DMS53 treated with DMSO at 0.1 percent for 48 hours (cell line): ENCODE results near the gene RNF157.

ENCODE experiments used
- DNase-seq: peaks from one replicate; lab custom pipeline; 2025; ENCODE audit not compliant: unreplicated experiment; lab: John Stamatoyannopoulos, UW

Gene RNF157

DNA sequence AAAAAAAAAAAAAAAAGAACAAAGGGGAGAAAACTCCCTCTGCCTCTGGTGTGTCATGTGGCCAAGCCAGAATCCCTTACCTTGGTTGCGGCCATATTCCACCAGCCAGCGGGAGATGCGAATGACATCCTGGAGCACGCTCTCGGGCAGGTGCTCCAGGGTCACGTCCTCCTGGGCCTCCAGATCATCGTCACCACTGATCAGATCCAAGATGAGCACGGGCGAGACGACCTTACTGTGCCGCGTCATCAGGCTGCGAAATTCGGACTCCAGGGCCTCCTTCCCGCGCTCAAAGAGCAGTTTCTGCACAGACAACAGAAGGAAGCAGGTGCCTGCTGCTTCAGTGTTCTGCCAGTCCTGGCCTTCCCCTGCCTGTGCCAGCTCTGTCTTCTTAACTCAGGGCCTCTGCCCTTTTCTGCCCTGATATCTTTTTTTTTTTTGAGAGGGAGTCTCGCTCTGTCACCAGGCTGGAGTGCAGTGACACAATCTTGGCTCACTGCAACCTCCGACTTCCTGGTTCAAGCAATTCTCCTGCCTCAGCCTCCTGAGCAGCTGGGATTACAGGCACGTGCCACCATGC is 142.5 kb downstream of the RNF157 start:
- DNase-seq, result no peak

DNA sequence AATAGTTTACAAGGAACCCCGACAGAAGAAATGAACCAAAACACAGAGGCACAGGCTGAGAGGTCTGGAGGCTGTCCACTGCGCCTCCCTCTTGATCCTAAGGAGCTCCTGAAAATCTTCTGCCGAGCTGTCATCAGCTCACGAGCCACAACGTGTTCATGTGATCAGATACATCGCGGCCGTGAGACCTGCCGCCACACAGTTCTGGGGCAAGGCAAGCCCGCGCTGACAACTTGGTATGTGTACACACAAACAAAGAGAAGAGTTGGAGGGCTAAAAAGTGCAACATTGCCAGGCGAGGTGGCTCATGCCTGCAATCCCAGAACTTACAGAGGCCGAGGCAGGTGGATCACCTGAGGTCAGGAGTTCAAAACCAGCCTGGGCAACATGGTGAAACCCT is 144.3 kb downstream of the RNF157 start:
- no peak for DNase-seq

DNA sequence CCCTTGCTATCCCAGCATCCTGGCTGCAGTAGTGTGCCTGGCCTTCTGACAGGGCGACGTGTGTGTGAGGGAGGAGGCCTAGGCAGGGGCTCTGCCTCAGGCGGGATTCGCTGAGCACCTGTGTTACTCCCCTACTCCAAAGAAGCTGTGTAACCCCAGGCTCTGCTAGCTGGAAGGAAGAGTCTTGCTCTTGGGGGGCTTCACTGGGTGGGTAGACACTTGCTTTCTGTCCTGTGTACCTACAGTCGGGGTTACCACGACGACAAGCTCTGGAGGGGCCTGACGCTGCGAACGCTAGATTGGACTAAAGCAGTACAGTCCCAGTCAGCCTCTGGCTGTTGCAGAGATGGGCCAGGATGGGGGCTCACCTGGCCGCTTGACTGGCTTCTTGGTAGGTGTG is 146.2 kb downstream of the RNF157 start:
- DNase-seq, result no peak

DNA sequence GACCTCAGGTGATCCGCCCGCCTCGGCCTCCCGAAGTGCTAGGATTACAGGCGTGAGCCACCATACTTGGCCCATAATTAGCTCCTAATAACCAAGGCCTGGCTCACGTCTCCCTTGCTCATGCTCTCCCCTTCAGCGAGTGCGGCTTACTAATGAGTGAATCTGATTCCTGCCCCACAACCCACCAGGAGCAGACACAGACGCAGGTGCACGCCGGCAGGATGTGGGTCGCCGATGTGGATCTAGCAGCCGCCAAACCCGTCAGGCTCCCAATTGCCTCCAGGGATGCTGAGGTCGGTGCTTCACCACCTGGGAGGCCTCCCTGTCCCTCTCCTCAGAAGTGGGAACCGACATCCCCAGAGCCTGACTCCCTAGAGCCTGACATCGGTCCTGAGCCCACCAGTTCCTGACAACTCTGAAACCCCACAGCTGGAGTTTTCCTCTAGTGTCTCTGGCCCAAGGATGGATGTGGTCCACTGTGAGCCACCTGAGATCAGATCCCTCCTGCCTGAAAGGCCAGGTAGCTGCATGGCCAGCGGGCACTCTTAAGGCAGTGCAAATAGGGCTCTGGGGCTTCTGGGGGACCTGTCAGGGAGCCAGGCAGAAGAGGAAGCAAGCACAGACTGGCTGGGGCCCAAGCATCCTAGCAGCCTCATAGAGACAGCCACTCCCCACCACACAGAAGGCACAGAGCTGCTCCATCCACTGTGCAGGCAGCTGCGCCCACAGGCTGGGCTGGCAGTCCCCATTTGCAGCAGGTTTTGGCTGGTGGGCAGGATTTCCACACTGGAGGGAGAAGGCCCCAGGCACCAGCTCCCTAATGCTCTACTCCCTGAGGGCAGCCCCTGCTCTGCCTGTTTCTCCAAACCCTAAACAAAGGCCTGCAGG is 147.5 kb downstream of the RNF157 start:
- DNase-seq, result no peak
